Right lobe of liver (tissue), 6 donors: ENCODE measurements around the gene NDUFS8. TPM values are rescaled to one million over a fixed set of nuclear protein-coding genes. Genes with fewer than 3 reads are reported as not detected.
A peak's percentile ranks its signal among the peaks of the same experiment; 100 is the strongest.

Experiments
- ATAC-seq, 4 donors: fragments of 200-7000 bp; cut with Tn5 transposase; one replicate each; pipeline ENCODE4 v1.9.1; 2020; ENCODE audit warnings: mild to moderate bottlenecking in 4 of 4, moderate library complexity in 4 of 4
- DNase-seq, 3 donors: peaks; one replicate each; pipeline ENCODE4 v3.0.0-alpha.2; 2020
- H3K27ac ChIP-seq, 3 donors: fragments of 200-600 bp; one replicate each; pipeline ENCODE4 v1.8.0; 2022
- H3K27me3 ChIP-seq, 2 donors: fragments of 200-600 bp; one replicate each; pipeline ENCODE4 v1.8.0; 2022
- H3K36me3 ChIP-seq, 4 donors: fragments of 200-600 bp; sonication (generic) in 1 of 4; one replicate each; pipeline versions ENCODE4 v1.5.1 to v1.8.0; 2017 to 2022; ENCODE audit warnings: control low read depth in 1 of 4
- H3K4me1 ChIP-seq, 4 donors: fragments of 200-600 bp; sonication (generic) in 1 of 4; one replicate each; pipeline versions ENCODE4 v1.5.1 to v1.8.0; 2017 to 2022; ENCODE audit warnings: control low read depth in 1 of 4
- H3K4me3 ChIP-seq, 3 donors: fragments of 200-600 bp; one replicate each; pipeline ENCODE4 v1.8.0; 2022
- H3K9me3 ChIP-seq, 4 donors: fragments of 200-600 bp; sonication (generic) in 1 of 4; one replicate each; pipeline versions ENCODE4 v1.5.1 to v1.8.0; 2017 to 2022; ENCODE audit warnings: control low read depth in 1 of 4
- CTCF ChIP-seq, 4 donors: fragments of 200-600 bp in 3 of 4; fragments of 450-650 bp in 1 of 4; IDR thresholded peaks; one replicate each; pipeline versions ENCODE4 v1.5.1 to v1.8.0; 2016 to 2022; ENCODE audit warnings: antibody characterized with exemption in 4 of 4, mild to moderate bottlenecking in 2 of 4
- POLR2A ChIP-seq: fragments of 450-650 bp; IDR thresholded peaks from one replicate; pipeline ENCODE4 v1.6.1; 2017; ENCODE audit warnings: antibody characterized with exemption, mild to moderate bottlenecking
- WGBS: methylation state at CpG from one replicate; pipeline ENCODE4 v1.1.6; 2018; ENCODE audit warnings: low coverage, low lambda C conversion rate; ENCODE audit not compliant: insufficient coverage; ENCODE audit errors: missing lambda C conversion rate; 5-methylcytosine and 5-hydroxymethylcytosine counted together
- intact Hi-C, 2 donors: fragments of 100-400 bp; cut with DNase I; formaldehyde crosslinking; loops; one replicate each; pipeline versions ENCODE4 v1.11.2 to v1.14.1; 2022
- total RNA-seq, 6 experiments: library from RNA; depleted of rRNA in 2 of 6; stranded (reverse); fragments of >200 nt in 2 of 6; fragmentation: NEBNext Ultra II Directional in 3 of 6; extraction: Animal tissue kit (Norgen Biotek cat#: 25700) in 3 of 6; gene quantifications; one replicate each; pipeline versions ENCODE4 v1.1.0 to v1.2.4, GENCODE V29; 2016 to 2023
- donor health status: DM: no; HTN: yes; CAD: no.
- donor health status: DM: no; HTN: no; CAD: no.
- donor health status: DM: no; HTN: no; CAD: no.
- donor health status: DM: no; HTN: yes; CAD: no.
- donor health status: DM: no; HTN: yes; CAD: no.

Gene NDUFS8
- total RNA-seq, 6 experiments from 2014 or later: 61.9 to 159 (median 88.4) TPM

GRCh38 chr11:68018730-68019190, 11.7 kb upstream of the NDUFS8 start:
- H3K36me3 ChIP-seq: no peaks in the 10 kb centered on the region
- no peak for DNase-seq
- no peak overlapping the region for H3K27ac ChIP-seq
- peaks cover 0 to 7% (median 0%) of the 10 kb centered on the region in 4 donors for H3K4me1 ChIP-seq
- H3K4me3 ChIP-seq: no peak overlapping the region
- no peak for ATAC-seq
- intact Hi-C loops: no loop called here
- no CpG with 5 or more reads among the region's 18 CpGs for WGBS
- no peaks in the 10 kb centered on the region for H3K27me3 ChIP-seq
- H3K9me3 ChIP-seq: no peaks in the 10 kb centered on the region
- TF ChIP-seq CTCF (IDR thresholded peaks at IDR 0.05): no peak
- no peak for TF ChIP-seq POLR2A

DNA sequence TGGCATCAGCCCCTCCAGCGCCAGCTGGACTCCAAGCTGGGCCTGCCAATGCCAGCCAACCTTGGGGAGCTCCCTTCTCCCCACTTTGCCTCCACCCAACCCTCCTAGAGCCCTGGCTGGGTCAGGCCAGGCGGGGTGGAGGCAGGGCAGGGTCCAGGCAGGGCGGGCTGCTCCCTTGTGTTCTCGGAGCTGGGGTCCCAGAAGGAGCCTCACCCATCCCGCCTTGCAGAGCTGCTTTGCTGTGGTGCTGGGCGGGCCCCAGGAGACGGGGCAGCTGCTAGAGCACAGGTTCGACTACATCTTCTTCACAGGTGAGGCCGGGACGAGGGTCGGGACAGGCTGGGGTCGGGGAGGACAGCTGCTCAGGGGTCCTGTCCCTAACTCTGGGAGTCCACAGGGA, 11.0 kb upstream of the NDUFS8 start:
- no peak for ATAC-seq
- WGBS: no CpG with 5 or more reads among the region's 12 CpGs
- TF ChIP-seq CTCF (IDR thresholded peaks at IDR 0.05) (no peak), POLR2A (no peak)
- H3K27me3 ChIP-seq: no peaks in the 10 kb centered on the region
- H3K4me3 ChIP-seq: no peak overlapping the region
- no peak overlapping the region for H3K27ac ChIP-seq
- H3K36me3 ChIP-seq: no peaks in the 10 kb centered on the region
- H3K4me1 ChIP-seq: peaks cover 0 to 7% (median 0%) of the 10 kb centered on the region in 4 donors
- DNase-seq: no peak
- no peaks in the 10 kb centered on the region for H3K9me3 ChIP-seq
- intact Hi-C loops: no loop called here

DNA sequence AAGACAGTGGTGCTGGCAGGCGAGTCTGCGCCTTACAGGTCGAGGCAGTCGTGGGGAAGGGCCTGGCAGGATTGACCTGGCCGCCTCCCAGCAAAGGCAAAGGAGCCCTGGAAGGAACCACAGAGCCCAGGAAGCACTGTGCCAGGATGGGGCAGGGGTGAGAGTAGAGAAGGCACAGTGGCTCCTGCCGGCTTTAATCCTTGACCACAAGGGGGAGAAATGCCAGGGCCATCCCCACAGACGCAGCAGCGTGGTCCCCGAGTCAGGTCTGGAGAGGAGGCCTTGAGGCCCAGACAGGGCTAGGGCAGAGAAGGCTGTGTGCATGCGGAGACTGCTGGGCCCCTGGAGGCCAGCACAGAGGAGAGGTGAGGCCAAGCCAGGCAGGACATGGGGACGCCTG, 9.9 kb upstream of the NDUFS8 start:
- peaks cover 0 to 7% (median 0%) of the 10 kb centered on the region in 4 donors for H3K4me1 ChIP-seq
- H3K27me3 ChIP-seq: no peaks in the 10 kb centered on the region
- no peak overlapping the region for H3K27ac ChIP-seq
- intact Hi-C loops: no loop called here
- no peak overlapping the region for H3K4me3 ChIP-seq
- H3K36me3 ChIP-seq: no peaks in the 10 kb centered on the region
- ATAC-seq: peak in 2 of 4 donors; percentile 4 to 24
- WGBS: 21% methylated on average over 6 of the region's 11 CpGs
- H3K9me3 ChIP-seq: no peaks in the 10 kb centered on the region
- TF ChIP-seq CTCF (IDR thresholded peaks at IDR 0.05): peak in 3 of 4 donors; percentile 7 to 15 (median 13)
- TF ChIP-seq POLR2A: no peak
- DNase-seq: no peak

GRCh38 chr11:68021167-68021787, 9.2 kb upstream of the NDUFS8 start:
- Histone ChIP-seq H3K27ac (no peak overlapping the region), H3K36me3 (no peaks in the 10 kb centered on the region), H3K4me1 (peaks cover 0 to 7% (median 0%) of the 10 kb centered on the region in 4 donors), H3K4me3 (no peak overlapping the region), H3K27me3 (no peaks in the 10 kb centered on the region), H3K9me3 (no peaks in the 10 kb centered on the region)
- DNase-seq (peak in 2 of 3 donors; percentile 68 to 72), ATAC-seq (peak; percentile 84 to 88 (median 86))
- WGBS: no CpG with 5 or more reads among the region's 27 CpGs
- TF ChIP-seq POLR2A (no peak), CTCF (IDR thresholded peaks at IDR 0.05) (peak; percentile 43 to 57 (median 54))
- intact Hi-C loops: no loop called here
